SK-N-SH (cell line): ENCODE results near the gene P2RX3.

Source experiments
- EP300 ChIP-seq, 2 experiments: IDR thresholded peaks; 2 replicates each; pipeline versions ENCODE4 v1.4.0 to v1.6.1; 2012; ENCODE audit warnings: borderline replicate concordance in 1 of 2, low read depth in 1 of 2, low read length in 1 of 2
- GABPA ChIP-seq: IDR thresholded peaks from 2 replicates; pipeline ENCODE4 v1.4.0; 2012; ENCODE audit warnings: low read depth, mild to moderate bottlenecking
- GATA2 ChIP-seq: sonication (generic); formaldehyde crosslinking; IDR thresholded peaks from 2 replicates; pipeline ENCODE4 v1.5.0; 2020; ENCODE audit warnings: mild to moderate bottlenecking, missing genetic modification reagents
- JUND ChIP-seq: IDR thresholded peaks from 2 replicates; pipeline ENCODE4 v1.4.0; 2012
- MXI1 ChIP-seq: IDR thresholded peaks from 2 replicates; pipeline ENCODE4 v1.6.1; 2012; ENCODE audit warnings: mild to moderate bottlenecking, low read depth, low read length, improper control_type of control experiment
- NRF1 ChIP-seq: IDR thresholded peaks from 2 replicates; pipeline ENCODE4 v1.6.1; 2012; ENCODE audit warnings: low read depth, mild to moderate bottlenecking, low read length
- YY1 ChIP-seq: IDR thresholded peaks from 2 replicates; pipeline ENCODE4 v1.4.0; 2012; ENCODE audit warnings: low read depth, mild to moderate bottlenecking
- TF ChIP-seq, protein P1 (sequence below): fragments of 200-600 bp; sonication (generic); IDR thresholded peaks from 2 replicates; pipeline ENCODE4 v1.6.1; 2017; ENCODE audit warnings: antibody characterized with exemption, mild to moderate bottlenecking, moderate library complexity
- TF ChIP-seq, protein P2 (sequence below): IDR thresholded peaks from 2 replicates; pipeline ENCODE4 v1.6.1; 2012; ENCODE audit warnings: mild to moderate bottlenecking, low read depth, low read length, moderate library complexity
- TF ChIP-seq, protein P3 (sequence below): fragments of 150-350 bp; IDR thresholded peaks from 2 replicates; pipeline ENCODE4 v1.6.1; 2017; ENCODE audit warnings: antibody characterized with exemption, low read length, low read depth, borderline replicate concordance

DNA sequence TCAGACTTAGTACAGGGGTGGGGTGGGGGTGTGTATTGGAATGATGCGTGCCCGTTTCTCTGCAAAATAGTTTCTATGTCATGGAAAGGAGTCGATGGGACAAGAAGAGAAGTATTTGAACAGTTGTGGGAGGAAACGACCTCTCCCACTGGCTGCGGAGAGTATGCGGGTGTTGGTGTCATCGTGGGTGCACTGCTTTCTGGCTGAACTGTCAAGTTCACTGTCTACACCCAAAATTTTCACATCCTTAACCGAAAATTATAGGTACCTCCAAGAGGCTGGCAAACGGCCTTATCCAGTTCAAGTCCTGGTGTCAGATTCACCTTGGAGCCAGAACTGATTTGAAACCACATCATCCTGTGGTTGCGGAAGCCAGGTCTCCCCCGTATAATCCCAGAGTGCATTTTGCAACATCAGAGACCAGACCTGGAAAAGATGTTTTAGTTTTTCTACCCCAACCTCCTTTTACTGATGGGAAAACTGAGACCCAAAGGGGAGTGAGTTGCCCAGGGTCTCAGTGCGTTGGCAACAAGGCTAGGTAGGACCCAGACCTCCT, 2.0 kb upstream of the P2RX3 start:
- TF ChIP-seq, protein P1, sequence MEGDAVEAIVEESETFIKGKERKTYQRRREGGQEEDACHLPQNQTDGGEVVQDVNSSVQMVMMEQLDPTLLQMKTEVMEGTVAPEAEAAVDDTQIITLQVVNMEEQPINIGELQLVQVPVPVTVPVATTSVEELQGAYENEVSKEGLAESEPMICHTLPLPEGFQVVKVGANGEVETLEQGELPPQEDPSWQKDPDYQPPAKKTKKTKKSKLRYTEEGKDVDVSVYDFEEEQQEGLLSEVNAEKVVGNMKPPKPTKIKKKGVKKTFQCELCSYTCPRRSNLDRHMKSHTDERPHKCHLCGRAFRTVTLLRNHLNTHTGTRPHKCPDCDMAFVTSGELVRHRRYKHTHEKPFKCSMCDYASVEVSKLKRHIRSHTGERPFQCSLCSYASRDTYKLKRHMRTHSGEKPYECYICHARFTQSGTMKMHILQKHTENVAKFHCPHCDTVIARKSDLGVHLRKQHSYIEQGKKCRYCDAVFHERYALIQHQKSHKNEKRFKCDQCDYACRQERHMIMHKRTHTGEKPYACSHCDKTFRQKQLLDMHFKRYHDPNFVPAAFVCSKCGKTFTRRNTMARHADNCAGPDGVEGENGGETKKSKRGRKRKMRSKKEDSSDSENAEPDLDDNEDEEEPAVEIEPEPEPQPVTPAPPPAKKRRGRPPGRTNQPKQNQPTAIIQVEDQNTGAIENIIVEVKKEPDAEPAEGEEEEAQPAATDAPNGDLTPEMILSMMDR = no peak
- TF ChIP-seq, protein P2, sequence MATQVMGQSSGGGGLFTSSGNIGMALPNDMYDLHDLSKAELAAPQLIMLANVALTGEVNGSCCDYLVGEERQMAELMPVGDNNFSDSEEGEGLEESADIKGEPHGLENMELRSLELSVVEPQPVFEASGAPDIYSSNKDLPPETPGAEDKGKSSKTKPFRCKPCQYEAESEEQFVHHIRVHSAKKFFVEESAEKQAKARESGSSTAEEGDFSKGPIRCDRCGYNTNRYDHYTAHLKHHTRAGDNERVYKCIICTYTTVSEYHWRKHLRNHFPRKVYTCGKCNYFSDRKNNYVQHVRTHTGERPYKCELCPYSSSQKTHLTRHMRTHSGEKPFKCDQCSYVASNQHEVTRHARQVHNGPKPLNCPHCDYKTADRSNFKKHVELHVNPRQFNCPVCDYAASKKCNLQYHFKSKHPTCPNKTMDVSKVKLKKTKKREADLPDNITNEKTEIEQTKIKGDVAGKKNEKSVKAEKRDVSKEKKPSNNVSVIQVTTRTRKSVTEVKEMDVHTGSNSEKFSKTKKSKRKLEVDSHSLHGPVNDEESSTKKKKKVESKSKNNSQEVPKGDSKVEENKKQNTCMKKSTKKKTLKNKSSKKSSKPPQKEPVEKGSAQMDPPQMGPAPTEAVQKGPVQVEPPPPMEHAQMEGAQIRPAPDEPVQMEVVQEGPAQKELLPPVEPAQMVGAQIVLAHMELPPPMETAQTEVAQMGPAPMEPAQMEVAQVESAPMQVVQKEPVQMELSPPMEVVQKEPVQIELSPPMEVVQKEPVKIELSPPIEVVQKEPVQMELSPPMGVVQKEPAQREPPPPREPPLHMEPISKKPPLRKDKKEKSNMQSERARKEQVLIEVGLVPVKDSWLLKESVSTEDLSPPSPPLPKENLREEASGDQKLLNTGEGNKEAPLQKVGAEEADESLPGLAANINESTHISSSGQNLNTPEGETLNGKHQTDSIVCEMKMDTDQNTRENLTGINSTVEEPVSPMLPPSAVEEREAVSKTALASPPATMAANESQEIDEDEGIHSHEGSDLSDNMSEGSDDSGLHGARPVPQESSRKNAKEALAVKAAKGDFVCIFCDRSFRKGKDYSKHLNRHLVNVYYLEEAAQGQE = no peak
- no peak for TF ChIP-seq EP300 (IDR thresholded peaks at IDR 0.05; ENCODE audit: borderline replicate concordance in 1 of 2, low read depth in 1 of 2, low read length in 1 of 2)
- no peak for TF ChIP-seq GABPA
- TF ChIP-seq YY1 = no peak
- TF ChIP-seq NRF1 = no peak
- no peak for TF ChIP-seq GATA2 (CRISPR knock-in tag)
- TF ChIP-seq, protein P3, sequence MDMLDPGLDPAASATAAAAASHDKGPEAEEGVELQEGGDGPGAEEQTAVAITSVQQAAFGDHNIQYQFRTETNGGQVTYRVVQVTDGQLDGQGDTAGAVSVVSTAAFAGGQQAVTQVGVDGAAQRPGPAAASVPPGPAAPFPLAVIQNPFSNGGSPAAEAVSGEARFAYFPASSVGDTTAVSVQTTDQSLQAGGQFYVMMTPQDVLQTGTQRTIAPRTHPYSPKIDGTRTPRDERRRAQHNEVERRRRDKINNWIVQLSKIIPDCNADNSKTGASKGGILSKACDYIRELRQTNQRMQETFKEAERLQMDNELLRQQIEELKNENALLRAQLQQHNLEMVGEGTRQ = no peak
- TF ChIP-seq JUND = no peak
- TF ChIP-seq MXI1 = no peak
